H1 (cell line): ENCODE measurements around the gene NUP88. TPM values are rescaled to one million over a fixed set of nuclear protein-coding genes. Genes with fewer than 3 reads are reported as not detected.

ENCODE experiments used
- CTCF ChIA-PET: fragments of 300-600 bp; sonication (Branson Sonifier 250); formaldehyde crosslinking; loops from one replicate; lab custom pipeline; 2021; ENCODE audit not compliant: partially characterized antibody; lab: Charles Lee
- POLR2A ChIA-PET: fragments of 300-600 bp; sonication (Branson Sonifier 250); formaldehyde crosslinking; loops from one replicate; lab custom pipeline; 2021; ENCODE audit warnings: inconsistent platforms; ENCODE audit not compliant: partially characterized antibody; lab: Charles Lee
- DNase-seq, 2 experiments: peaks; one replicate each; pipeline versions ENCODE4 v3.0.0 to v3.0.0-alpha.2; 2010 to 2022; ENCODE audit warnings: low spot score in 2 of 2, low read depth in 1 of 2, mixed read lengths in 1 of 2
- FAIRE-seq: peaks from 2 replicates; lab custom pipeline; 2011; peaks lifted over from hg19 to GRCh38; lab: Jason Lieb, UNC
- H2AFZ ChIP-seq: 2 replicates; pipeline ENCODE4 v1.8.1; 2012; ENCODE audit warnings: low read length, inconsistent platforms
- H2AK5ac ChIP-seq: 2 replicates; pipeline ENCODE4 v1.6.1; 2013; ENCODE audit warnings: low read depth, low read length
- H2BK120ac ChIP-seq: replicated peaks from 2 replicates; pipeline ENCODE3; 2013; ENCODE audit warnings: low read depth, low read length, inconsistent platforms
- H2BK12ac ChIP-seq: 2 replicates; pipeline ENCODE4 v1.6.1; 2013; ENCODE audit warnings: low read depth, low read length
- H2BK15ac ChIP-seq: 2 replicates; pipeline ENCODE4 v1.6.1; 2013; ENCODE audit warnings: low read length
- H2BK20ac ChIP-seq: 2 replicates; pipeline ENCODE4 v1.6.1; 2013; ENCODE audit warnings: low read length
- H2BK5ac ChIP-seq: 2 replicates; pipeline ENCODE4 v1.6.1; 2013; ENCODE audit warnings: low read depth, low read length
- H3K14ac ChIP-seq: 2 replicates; pipeline ENCODE4 v1.6.1; 2013; ENCODE audit warnings: inconsistent platforms; ENCODE audit not compliant: insufficient read length
- H3K18ac ChIP-seq: 2 replicates; pipeline ENCODE4 v1.6.1; 2013; ENCODE audit warnings: low read length; ENCODE audit errors: extremely low read depth
- H3K23ac ChIP-seq: 2 replicates; pipeline ENCODE4 v1.6.1; 2013; ENCODE audit warnings: inconsistent platforms; ENCODE audit not compliant: insufficient read length
- H3K23me2 ChIP-seq: 2 replicates; pipeline ENCODE4 v1.6.1; 2013; ENCODE audit warnings: low read depth, low read length
- H3K27ac ChIP-seq: 2 replicates; pipeline ENCODE4 v1.6.1; 2011; ENCODE audit warnings: low read depth, low read length, inconsistent platforms
- H3K27me3 ChIP-seq, 4 experiments: replicated peaks in 1 of 4; 1 replicate in 1 of 4; 2 replicates in 3 of 4; pipeline versions ENCODE4 v1.6.1 to v1.8.1; 2011 to 2013; ENCODE audit warnings: low read length in 3 of 4, mild to moderate bottlenecking in 3 of 4, inconsistent platforms in 2 of 4, mixed read lengths in 2 of 4, moderate library complexity in 1 of 4; ENCODE audit not compliant: control insufficient read depth in 3 of 4, insufficient read depth in 3 of 4; ENCODE audit errors: extremely low read depth in 1 of 4
- H3K36me3 ChIP-seq, 4 experiments: 2 replicates each; pipeline versions ENCODE4 v1.6.1 to v1.8.1; 2011 to 2013; ENCODE audit warnings: mild to moderate bottlenecking in 4 of 4, low read length in 3 of 4, moderate library complexity in 2 of 4, control low read depth in 1 of 4, inconsistent platforms in 1 of 4; ENCODE audit not compliant: insufficient read depth in 4 of 4, control insufficient read depth in 2 of 4
- H3K4ac ChIP-seq: replicated peaks from 2 replicates; pipeline ENCODE3; 2013; ENCODE audit warnings: low read length, low read depth, mixed read lengths, inconsistent platforms; ENCODE audit not compliant: insufficient read length
- H3K4me1 ChIP-seq, 4 experiments: replicated peaks in 1 of 4; 1 replicate in 1 of 4; 2 replicates in 3 of 4; pipeline versions ENCODE4 v1.6.1 to v1.8.1; 2011 to 2013; ENCODE audit warnings: low read length in 3 of 4, inconsistent platforms in 2 of 4, mixed read lengths in 1 of 4; ENCODE audit not compliant: insufficient read depth in 4 of 4, control insufficient read depth in 3 of 4
- H3K4me2 ChIP-seq, 2 experiments: 2 replicates each; pipeline versions ENCODE4 v1.6.1 to v1.8.1; 2011 to 2013; ENCODE audit warnings: low read depth in 2 of 2, low read length in 2 of 2, control low read depth in 1 of 2, inconsistent platforms in 1 of 2, mild to moderate bottlenecking in 1 of 2; ENCODE audit not compliant: insufficient read depth in 1 of 2
- H3K4me3 ChIP-seq, 4 experiments: fragments of 200-600, 300-600 bp in 1 of 4; sonication (generic), shearing (Covaris generic), sonication (Bioruptor Twin) in 1 of 4; 2 replicates each; pipeline versions ENCODE4 v1.5.1 to v1.8.1; 2011 to 2016; ENCODE audit warnings: low read length in 4 of 4, low read depth in 3 of 4, control low read depth in 2 of 4, inconsistent platforms in 2 of 4, mild to moderate bottlenecking in 2 of 4, mixed read lengths in 1 of 4, moderate library complexity in 1 of 4; ENCODE audit not compliant: insufficient read depth in 2 of 4; ENCODE audit errors: extremely low read depth in 1 of 4
- H3K56ac ChIP-seq: replicated peaks from 2 replicates; pipeline ENCODE3; 2013; ENCODE audit warnings: low read depth, mild to moderate bottlenecking, mixed read lengths, low read length, inconsistent platforms; ENCODE audit not compliant: insufficient read length
- H3K79me1 ChIP-seq: 2 replicates; pipeline ENCODE4 v1.6.1; 2013; ENCODE audit warnings: low read depth, low read length, control low read depth
- H3K79me2 ChIP-seq, 2 experiments: 2 replicates each; pipeline versions ENCODE4 v1.6.1 to v1.8.1; 2012 to 2013; ENCODE audit warnings: low read length in 2 of 2, mild to moderate bottlenecking in 2 of 2, inconsistent platforms in 1 of 2; ENCODE audit not compliant: insufficient read depth in 2 of 2, control insufficient read depth in 1 of 2
- H3K9ac ChIP-seq, 4 experiments: replicated peaks in 1 of 4; 1 replicate in 1 of 4; 2 replicates in 3 of 4; pipeline versions ENCODE4 v1.6.1 to v1.8.1; 2011 to 2013; ENCODE audit warnings: low read depth in 3 of 4, low read length in 3 of 4, control low read depth in 2 of 4, mild to moderate bottlenecking in 2 of 4, moderate library complexity in 2 of 4, inconsistent platforms in 1 of 4; ENCODE audit errors: extremely low read depth in 1 of 4
- H3K9me3 ChIP-seq, 2 experiments: 2 replicates each; pipeline versions ENCODE4 v1.6.1 to v1.8.1; 2012 to 2013; ENCODE audit warnings: mild to moderate bottlenecking in 2 of 2, moderate library complexity in 2 of 2, control low read depth in 1 of 2, inconsistent platforms in 1 of 2, low read depth in 1 of 2, low read length in 1 of 2, mixed read lengths in 1 of 2; ENCODE audit not compliant: insufficient read depth in 2 of 2
- H4K20me1 ChIP-seq, 2 experiments: replicated peaks in 1 of 2; 2 replicates each; pipeline versions ENCODE3 to v1.8.1; 2011 to 2013; ENCODE audit warnings: inconsistent platforms in 2 of 2, low read length in 2 of 2, mild to moderate bottlenecking in 1 of 2; ENCODE audit not compliant: insufficient read depth in 2 of 2, control insufficient read depth in 1 of 2
- H4K5ac ChIP-seq: 2 replicates; pipeline ENCODE4 v1.6.1; 2013; ENCODE audit warnings: low read length, low read depth, mixed read lengths, inconsistent platforms; ENCODE audit not compliant: insufficient read length
- H4K8ac ChIP-seq: 2 replicates; pipeline ENCODE4 v1.8.0; 2013; ENCODE audit warnings: mild to moderate bottlenecking, moderate library complexity, low read length, inconsistent platforms; ENCODE audit not compliant: insufficient read depth; ENCODE audit errors: extremely low read depth
- H4K91ac ChIP-seq: replicated peaks from 2 replicates; pipeline ENCODE3; 2013; ENCODE audit warnings: low read length, mixed read lengths, inconsistent platforms; ENCODE audit not compliant: insufficient read length
- ATF2 ChIP-seq: IDR thresholded peaks from 2 replicates; pipeline ENCODE4 v1.6.1; 2012; ENCODE audit warnings: low read length, inconsistent platforms
- CEBPB ChIP-seq: IDR thresholded peaks from 2 replicates; pipeline ENCODE4 v1.6.1; 2012; ENCODE audit warnings: low read depth, low read length
- EZH2 ChIP-seq: fragments of 200-600 bp; sonication (generic); IDR thresholded peaks from 2 replicates; pipeline ENCODE4 v1.7.1; 2012; ENCODE audit warnings: low read depth, mild to moderate bottlenecking, moderate library complexity, low read length, inconsistent platforms; ENCODE audit not compliant: severe bottlenecking
- RXRA ChIP-seq: IDR thresholded peaks from 2 replicates; pipeline ENCODE4 v1.6.1; 2011; ENCODE audit warnings: low read depth, mild to moderate bottlenecking, low read length, moderate library complexity; ENCODE audit not compliant: insufficient read depth
- SP2 ChIP-seq: IDR thresholded peaks from 2 replicates; pipeline ENCODE4 v1.6.1; 2012; ENCODE audit warnings: mild to moderate bottlenecking, low read length, inconsistent platforms
- TAF7 ChIP-seq: optimal IDR thresholded peaks from 2 replicates; pipeline ENCODE3; 2011; ENCODE audit warnings: low read depth, mild to moderate bottlenecking, inconsistent platforms, low read length, moderate library complexity, borderline replicate concordance
- WGBS, 2 experiments: shearing (Covaris generic) in 1 of 2; methylation state at CpG; one replicate each; pipeline versions ENCODE4 v1.1.6 to v1.1.7; 2013 to 2015; ENCODE audit warnings: low lambda C conversion rate in 2 of 2, mixed read lengths in 2 of 2, inconsistent platforms in 1 of 2, low coverage in 1 of 2, missing lambda C conversion rate in 1 of 2; ENCODE audit not compliant: insufficient replicate concordance in 2 of 2, insufficient coverage in 1 of 2, insufficient read length in 1 of 2; ENCODE audit errors: extremely low coverage in 1 of 2, missing lambda C conversion rate in 1 of 2; 5-methylcytosine and 5-hydroxymethylcytosine counted together
- polyA plus RNA-seq, 7 experiments: library from polyadenylated mRNA; depleted of rRNA in 3 of 7; stranded (reverse) in 5 of 7; unstranded in 2 of 7; fragments of >200 nt in 5 of 7; fragments of 200-250 nt in 2 of 7; gene quantifications; 1 replicate in 5 of 7; 2 replicates in 1 of 7; 4 replicates in 1 of 7; pipeline versions ENCODE4 v1.2.1 to v1.2.3, GENCODE V29; 2011 to 2013; ENCODE audit warnings: missing spikeins in 2 of 7, mixed read lengths in 2 of 7
- total RNA-seq: library from RNA; stranded (reverse); fragmentation: NEBNext Ultra II Directional; extraction: Animal tissue kit (Norgen Biotek cat#: 25700); gene quantifications from 2 replicates; pipeline ENCODE4 v1.2.1, GENCODE V29; 2021

Gene NUP88
- total and polyA plus RNA-seq, 2 of the 8 experiments (the other 6 are each of a cell fraction or from before 2014, with no cell fraction given), result 77.4 to 105 TPM

- H3K27me3 ChIP-seq, result no peaks in the 10 kb centered on the region
- WGBS, 2 experiments, result 96% methylated on average over 6 of the region's 6 CpGs; no CpG with 5 or more reads in 1 of the 2 experiments
- H3K27ac ChIP-seq, result no peak overlapping the region
- TF ChIP-seq ATF2, result no peak
- TF ChIP-seq EZH2, result no peak
- TF ChIP-seq SP2, result no peak
- no peak for TF ChIP-seq CEBPB
- TF ChIP-seq TAF7, result no peak
- no peak for TF ChIP-seq RXRA
- no peak overlapping the region for H3K4me2 ChIP-seq
- H4K5ac ChIP-seq, result no peak overlapping the region
- H3K4me3 ChIP-seq, result no peak overlapping the region
- no peak overlapping the region for H3K56ac ChIP-seq
- H2AFZ ChIP-seq, result no peak overlapping the region
- H2BK5ac ChIP-seq, result no peak overlapping the region
- H3K9me3 ChIP-seq, result no peaks in the 10 kb centered on the region
- H2BK12ac ChIP-seq, result no peak overlapping the region
- H3K18ac ChIP-seq, result no peak overlapping the region
- ChIA-PET CTCF (interaction anchor here (0.6 kb wide), 1 partner anchor 20 kb away, joined by 5 read pairs; no protein-coding TSS in a partner anchor), POLR2A (no interaction called here)
- no peak overlapping the region for H3K9ac ChIP-seq
- H3K14ac ChIP-seq, result no peak overlapping the region
- H3K23ac ChIP-seq, result no peak overlapping the region
- no peak overlapping the region for H2BK15ac ChIP-seq
- H2AK5ac ChIP-seq, result no peak overlapping the region
- no peak overlapping the region for H4K91ac ChIP-seq
- peaks cover 1 to 14% (median 10%) of the 10 kb centered on the region in 4 experiments; a peak in 5 of 7 replicates for H3K4me1 ChIP-seq
- no peak overlapping the region for H2BK20ac ChIP-seq
- no peak overlapping the region for H2BK120ac ChIP-seq
- FAIRE-seq, result no peak
- peaks cover 0 to 2% of the 10 kb centered on the region in 2 experiments for H4K20me1 ChIP-seq
- no peak overlapping the region for H4K8ac ChIP-seq
- DNase-seq, result no peak
- peaks cover 0 to 28% (median 11%) of the 10 kb centered on the region in 4 experiments; a peak in 5 of 8 replicates for H3K36me3 ChIP-seq
- no peaks in the 10 kb centered on the region for H3K79me2 ChIP-seq
- H3K23me2 ChIP-seq, result no peaks in the 10 kb centered on the region
- H3K4ac ChIP-seq, result no peak overlapping the region
- H3K79me1 ChIP-seq, result no peaks in the 10 kb centered on the region; the same call in 1 of the 2 replicates
Measured at GRCh38 chr17:5364156-5364555, 55.3 kb downstream of the NUP88 start.
